HFF-Myc (cell line): Measurements from ENCODE around the gene TMEM92.
"Not testable (repeated sequence)": the region's sequence is repeated elsewhere in the genome, so short reads cannot be mapped to it uniquely, and the experiment has no call there.

Source experiments
- DNase-seq: peaks from one replicate; pipeline ENCODE4 v3.0.0-alpha.2; 2011; ENCODE audit warnings: low read depth; ENCODE audit errors: extremely low read depth
- H3K4me3 ChIP-seq: replicated peaks from 2 replicates; pipeline ENCODE4 v1.5.1; 2011; ENCODE audit warnings: low read depth, mild to moderate bottlenecking, control low read depth, low read length
- TF ChIP-seq, protein P1 (sequence below): IDR thresholded peaks from 2 replicates; pipeline ENCODE4 v1.5.1; 2012; ENCODE audit warnings: mild to moderate bottlenecking, low read depth, low read length, control low read depth; ENCODE audit errors: missing control alignments

Gene TMEM92

DNA sequence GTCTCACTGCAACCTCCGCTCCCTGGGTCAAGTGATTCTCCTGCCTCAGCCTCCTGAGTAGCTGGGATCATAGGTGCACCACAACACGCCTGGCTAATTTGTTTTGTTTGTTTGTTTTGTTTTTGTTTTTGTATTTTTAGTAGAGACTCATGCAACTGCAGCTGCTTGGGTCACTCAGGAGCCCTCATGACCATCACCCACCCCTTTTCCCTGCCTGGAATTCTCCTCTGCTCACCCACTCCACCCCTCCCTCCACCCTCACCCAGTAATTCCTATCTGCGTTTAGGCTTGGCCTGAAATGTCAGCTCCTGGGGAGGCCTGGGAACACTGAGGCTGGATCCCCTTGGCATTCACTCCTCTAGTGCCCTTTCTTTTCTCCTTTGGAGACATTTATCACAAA lies 25.5 kb downstream of the TMEM92 start:
- no peak overlapping the region for H3K4me3 ChIP-seq
- TF ChIP-seq, protein P1, sequence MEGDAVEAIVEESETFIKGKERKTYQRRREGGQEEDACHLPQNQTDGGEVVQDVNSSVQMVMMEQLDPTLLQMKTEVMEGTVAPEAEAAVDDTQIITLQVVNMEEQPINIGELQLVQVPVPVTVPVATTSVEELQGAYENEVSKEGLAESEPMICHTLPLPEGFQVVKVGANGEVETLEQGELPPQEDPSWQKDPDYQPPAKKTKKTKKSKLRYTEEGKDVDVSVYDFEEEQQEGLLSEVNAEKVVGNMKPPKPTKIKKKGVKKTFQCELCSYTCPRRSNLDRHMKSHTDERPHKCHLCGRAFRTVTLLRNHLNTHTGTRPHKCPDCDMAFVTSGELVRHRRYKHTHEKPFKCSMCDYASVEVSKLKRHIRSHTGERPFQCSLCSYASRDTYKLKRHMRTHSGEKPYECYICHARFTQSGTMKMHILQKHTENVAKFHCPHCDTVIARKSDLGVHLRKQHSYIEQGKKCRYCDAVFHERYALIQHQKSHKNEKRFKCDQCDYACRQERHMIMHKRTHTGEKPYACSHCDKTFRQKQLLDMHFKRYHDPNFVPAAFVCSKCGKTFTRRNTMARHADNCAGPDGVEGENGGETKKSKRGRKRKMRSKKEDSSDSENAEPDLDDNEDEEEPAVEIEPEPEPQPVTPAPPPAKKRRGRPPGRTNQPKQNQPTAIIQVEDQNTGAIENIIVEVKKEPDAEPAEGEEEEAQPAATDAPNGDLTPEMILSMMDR, result no peak
- DNase-seq, result no peak

DNA sequence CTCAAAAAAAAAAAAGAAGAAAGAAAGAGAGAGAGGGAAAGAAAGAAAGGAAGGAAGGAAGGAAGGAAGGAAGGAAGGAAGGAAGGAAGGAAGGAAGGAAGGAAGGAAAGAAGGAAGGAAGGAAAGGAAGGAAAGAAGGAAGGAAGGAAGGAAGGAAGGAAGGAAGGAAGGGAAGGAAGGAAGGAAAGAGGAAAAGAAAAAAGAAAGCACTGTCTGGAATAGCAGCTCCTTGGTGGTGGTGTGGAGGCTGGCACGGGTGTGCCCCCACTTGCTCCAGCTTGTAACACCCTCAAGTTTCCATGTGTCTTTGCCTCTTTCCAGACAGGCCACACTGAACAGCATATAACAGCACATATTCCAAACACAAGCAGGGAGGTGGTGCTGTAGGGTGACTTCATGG lies 26.6 kb downstream of the TMEM92 start:
- DNase-seq, H3K4me3 ChIP-seq: not testable (repeated sequence)

DNA sequence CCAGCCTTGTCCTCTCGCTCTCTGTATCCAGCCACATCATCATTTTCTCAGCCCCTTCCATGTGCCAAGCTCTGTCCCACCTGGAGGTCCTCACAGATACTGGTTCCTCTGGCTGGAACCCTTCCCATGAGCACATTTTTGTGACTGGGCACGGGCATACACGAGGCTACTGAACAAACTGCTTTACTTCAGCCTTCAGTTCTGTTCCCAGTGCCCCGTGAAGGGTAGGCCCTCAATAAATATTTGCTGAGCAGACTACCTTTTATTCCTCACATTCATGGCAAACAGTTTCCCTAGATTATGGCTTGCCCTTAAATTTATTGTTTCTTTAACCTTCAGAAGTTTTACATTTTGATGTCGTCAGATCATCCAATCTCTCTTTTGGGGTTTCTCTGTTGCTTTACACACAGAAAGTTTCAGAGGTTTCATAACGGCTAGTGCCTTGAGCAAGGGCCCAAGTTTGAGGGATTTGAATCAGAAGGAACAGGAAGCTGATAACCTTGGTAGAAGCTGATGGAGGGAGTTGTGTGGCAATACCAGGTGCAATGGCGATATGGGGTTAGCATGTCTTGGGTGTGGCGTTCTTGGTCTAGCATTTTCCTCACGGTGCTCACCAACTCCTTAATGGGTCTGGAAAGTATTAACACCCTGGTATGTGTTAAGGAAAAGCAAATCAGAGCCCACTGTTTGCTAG lies 27.8 kb downstream of the TMEM92 start:
- DNase-seq, result no peak

DNA sequence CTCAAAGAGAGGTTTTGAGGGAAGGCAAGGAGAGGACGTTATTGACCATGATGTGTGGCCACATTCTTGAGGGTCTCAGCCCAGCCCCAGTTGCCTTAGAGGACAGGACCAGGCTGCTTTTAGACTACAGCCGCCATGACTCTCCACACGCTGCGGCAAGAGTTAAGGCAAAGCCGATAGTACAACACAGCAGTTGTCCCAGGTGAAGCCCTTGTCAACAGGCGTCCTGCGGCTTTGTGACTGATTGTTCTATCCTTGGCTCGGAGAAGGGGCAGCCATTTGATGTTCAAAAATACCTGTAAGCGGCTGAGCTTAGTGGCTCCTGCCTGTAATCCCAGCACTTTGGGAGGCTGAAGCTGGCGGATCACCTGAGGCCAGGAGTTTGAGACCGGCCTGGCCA lies 28.8 kb downstream of the TMEM92 start:
- TF ChIP-seq, protein P1, result no peak
- no peak for DNase-seq
- H3K4me3 ChIP-seq, result no peak overlapping the region

More for the DNA sequence above, 27.8 kb downstream of the TMEM92 start:
- TF ChIP-seq, protein P1, result no peak
- no peak overlapping the region for H3K4me3 ChIP-seq

DNA sequence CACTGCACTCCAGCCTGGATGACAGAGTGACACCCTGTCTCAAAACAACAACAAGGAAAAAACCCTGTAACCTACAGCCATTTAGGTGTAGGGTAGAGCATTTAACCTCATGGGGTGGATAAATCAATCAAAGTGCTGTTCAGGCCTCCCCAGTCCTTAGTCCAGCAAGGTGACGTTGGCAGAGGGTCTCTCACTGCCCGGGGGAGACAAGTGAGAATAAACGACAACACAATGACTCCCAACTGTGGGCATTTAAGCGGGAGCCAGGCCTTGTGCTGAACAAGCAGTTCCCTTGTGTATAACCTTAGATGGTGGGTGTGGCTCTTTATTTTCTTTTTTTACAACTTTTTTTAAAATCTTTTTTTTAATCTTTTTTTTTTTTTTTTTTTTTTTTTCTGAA lies 29.3 kb downstream of the TMEM92 start:
- no peak for DNase-seq
- no peak overlapping the region for H3K4me3 ChIP-seq
- TF ChIP-seq, protein P1, result no peak

DNA sequence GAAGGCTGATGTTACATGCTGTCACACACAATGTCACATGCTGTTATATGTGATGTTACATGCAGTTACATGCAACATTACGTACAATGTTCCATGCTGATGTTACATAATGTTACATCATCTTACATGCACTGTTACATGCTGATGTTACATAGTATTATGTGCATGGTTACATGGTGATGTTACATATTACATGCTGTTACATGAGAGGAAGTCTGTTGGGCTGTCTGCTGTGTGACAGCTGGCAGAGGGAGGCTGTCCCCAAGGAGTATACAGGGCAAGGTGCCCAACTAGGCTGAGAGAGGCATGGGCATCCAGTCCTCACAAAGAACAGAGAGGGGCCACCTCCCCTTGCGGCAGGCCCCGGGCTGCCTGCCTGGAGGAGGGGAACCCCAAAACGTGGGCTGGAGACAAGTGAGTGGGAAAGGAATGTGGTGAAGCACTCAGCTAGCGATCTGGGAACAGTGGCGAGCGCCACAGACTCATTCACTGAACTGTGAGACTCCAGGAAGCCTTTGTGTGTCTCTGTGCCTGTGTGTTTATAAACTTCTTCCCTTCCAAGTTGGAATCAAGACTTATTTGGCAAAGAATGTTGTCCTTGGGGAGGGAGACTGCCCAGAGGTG lies 30.6 kb downstream of the TMEM92 start:
- no peak overlapping the region for H3K4me3 ChIP-seq
- no peak for DNase-seq

DNA sequence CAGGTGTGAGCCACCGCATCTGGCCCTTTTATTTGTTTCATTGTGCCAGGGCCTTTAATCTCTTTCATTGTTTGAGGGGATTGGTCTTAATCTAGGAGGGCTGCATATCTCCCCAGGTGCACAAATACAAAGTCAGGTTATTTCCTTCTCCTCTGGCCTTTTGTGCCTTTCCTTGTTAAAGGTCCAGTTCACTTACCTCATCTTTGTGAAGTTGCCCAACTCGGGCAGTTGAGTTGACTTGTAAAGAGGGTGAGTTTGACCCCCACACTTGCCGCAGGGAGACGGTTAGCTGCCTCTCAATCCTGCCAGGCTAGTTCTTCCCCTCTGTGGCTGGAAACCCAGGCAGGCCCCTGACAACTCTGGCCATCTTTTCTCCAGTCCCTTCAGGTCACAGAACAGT lies 33.4 kb downstream of the TMEM92 start:
- DNase-seq, result no peak
- H3K4me3 ChIP-seq, result no peak overlapping the region
- TF ChIP-seq, protein P1, result no peak

More for the DNA sequence above, 30.6 kb downstream of the TMEM92 start:
- TF ChIP-seq, protein P1, result no peak
